Endothelial cell of umbilical vein (primary cell): ENCODE results near the gene DNAI2. TPM values are rescaled to one million over a fixed set of nuclear protein-coding genes. Genes with fewer than 3 reads are reported as not detected.

Experiments used
- BruUV-seq: library from RNA; stranded (reverse); fragments of 400-500 nt; replicated peaks from 2 replicates; lab custom pipeline; 2021; lab: Mats Ljungman, UMichigan
- CTCF ChIA-PET: fragments of 300-600, 350-600 bp; sonication (Branson Sonifier 250); formaldehyde crosslinking; loops from one replicate; lab custom pipeline; 2021; ENCODE audit warnings: antibody characterized with exemption, inconsistent platforms; lab: Charles Lee
- POLR2A ChIA-PET: fragments of 300-600, 350-600 bp; sonication (Branson Sonifier 250); formaldehyde crosslinking; loops from one replicate; lab custom pipeline; 2021; ENCODE audit warnings: antibody characterized with exemption, inconsistent platforms; lab: Charles Lee
- DNase-seq: peaks from one replicate; pipeline ENCODE4 v3.0.0-alpha.2; 2011; ENCODE audit warnings: low read depth, low spot score
- FAIRE-seq: peaks from 2 replicates; lab custom pipeline; 2011; peaks lifted over from hg19 to GRCh38; lab: Jason Lieb, UNC
- H2AFZ ChIP-seq: 2 replicates; pipeline ENCODE4 v1.6.0; 2012; ENCODE audit warnings: low read depth, low read length, control low read depth, inconsistent platforms
- H3K27ac ChIP-seq: 2 replicates; pipeline ENCODE4 v1.5.1; 2011; ENCODE audit warnings: low read depth, mild to moderate bottlenecking, control low read depth, low read length, moderate library complexity; ENCODE audit not compliant: insufficient read depth
- H3K27me3 ChIP-seq, 2 experiments: 2 replicates each; pipeline versions ENCODE4 v1.6.0 to v1.6.1; 2011; ENCODE audit warnings: low read length in 2 of 2, mixed read lengths in 1 of 2; ENCODE audit not compliant: control insufficient read depth in 2 of 2, insufficient read depth in 2 of 2
- H3K36me3 ChIP-seq, 2 experiments: 2 replicates in 1 of 2; 3 replicates in 1 of 2; pipeline ENCODE4 v1.5.1; 2011; ENCODE audit warnings: low read length in 2 of 2, mild to moderate bottlenecking in 1 of 2, moderate library complexity in 1 of 2; ENCODE audit not compliant: control insufficient read depth in 2 of 2, insufficient read depth in 2 of 2; ENCODE audit errors: extremely low read depth in 1 of 2
- H3K4me1 ChIP-seq: 3 replicates; pipeline ENCODE4 v1.5.1; 2011; ENCODE audit warnings: mild to moderate bottlenecking, low read length; ENCODE audit not compliant: control insufficient read depth, insufficient read depth; ENCODE audit errors: extremely low read depth
- H3K4me2 ChIP-seq: 2 replicates; pipeline ENCODE4 v1.6.1; 2011; ENCODE audit warnings: low read length, control low read depth, mixed read lengths; ENCODE audit not compliant: insufficient read depth
- H3K4me3 ChIP-seq, 3 experiments: fragments of 200-600 bp in 1 of 3; sonication (generic), shearing (Covaris generic) in 1 of 3; replicated peaks in 1 of 3; 2 replicates each; pipeline ENCODE4 v1.5.1; 2011 to 2016; ENCODE audit warnings: control low read depth in 3 of 3, low read length in 3 of 3, mild to moderate bottlenecking in 2 of 3, inconsistent platforms in 1 of 3, low read depth in 1 of 3, moderate library complexity in 1 of 3; ENCODE audit not compliant: insufficient read depth in 1 of 3
- H3K79me2 ChIP-seq: 2 replicates; pipeline ENCODE4 v1.6.0; 2012; ENCODE audit warnings: low read length, inconsistent platforms; ENCODE audit not compliant: control insufficient read depth, insufficient read depth
- H3K9ac ChIP-seq: replicated peaks from 2 replicates; pipeline ENCODE3; 2011; ENCODE audit warnings: low read length, control low read depth; ENCODE audit not compliant: insufficient read depth; ENCODE audit errors: extremely low read depth
- H3K9me1 ChIP-seq: replicated peaks from 3 replicates; pipeline ENCODE4 v1.6.0; 2011; ENCODE audit warnings: mild to moderate bottlenecking, low read length; ENCODE audit not compliant: control insufficient read depth, insufficient read depth; ENCODE audit errors: extremely low read depth
- H3K9me3 ChIP-seq: replicated peaks from 2 replicates; pipeline ENCODE4 v1.5.1; 2012; ENCODE audit warnings: low read length, inconsistent platforms; ENCODE audit not compliant: control insufficient read depth, insufficient read depth
- H4K20me1 ChIP-seq: replicated peaks from 2 replicates; pipeline ENCODE3; 2011; ENCODE audit warnings: mild to moderate bottlenecking, low read length; ENCODE audit not compliant: control insufficient read depth, insufficient read depth; ENCODE audit errors: extremely low read depth
- EZH2 ChIP-seq: IDR thresholded peaks from 2 replicates; pipeline ENCODE4 v1.6.1; 2012; ENCODE audit warnings: borderline replicate concordance, low read depth, mild to moderate bottlenecking, moderate library complexity, low read length, inconsistent platforms; ENCODE audit not compliant: severe bottlenecking
- FOS ChIP-seq: IDR thresholded peaks from 2 replicates; pipeline ENCODE4 v1.6.1; 2011; ENCODE audit warnings: mild to moderate bottlenecking, low read length, moderate library complexity, borderline replicate concordance; ENCODE audit not compliant: insufficient read depth
- GATA2 ChIP-seq: IDR thresholded peaks from 2 replicates; pipeline ENCODE4 v1.7.0; 2011; ENCODE audit warnings: low read depth, mild to moderate bottlenecking, moderate library complexity, mixed read lengths, low read length; ENCODE audit not compliant: insufficient read length, insufficient read depth
- JUN ChIP-seq: IDR thresholded peaks from 2 replicates; pipeline ENCODE4 v1.6.1; 2011; ENCODE audit warnings: borderline replicate concordance, low read depth; ENCODE audit not compliant: insufficient read length, insufficient read depth
- MYC ChIP-seq: IDR thresholded peaks from one replicate; pipeline ENCODE4 v1.6.1; 2011; ENCODE audit warnings: mild to moderate bottlenecking, low read depth, low read length
- POLR2A ChIP-seq: IDR thresholded peaks from 2 replicates; pipeline ENCODE4 v1.6.1; 2012; ENCODE audit warnings: low read depth, mild to moderate bottlenecking, control low read depth, low read length
- POLR2AphosphoS5 ChIP-seq: IDR thresholded peaks from 2 replicates; pipeline ENCODE4 v1.6.1; 2012; ENCODE audit warnings: low read depth, mild to moderate bottlenecking, control low read depth, low read length, moderate library complexity; ENCODE audit not compliant: insufficient read depth
- dilution Hi-C: fragments of 300-500 bp; cut with MboI; formaldehyde crosslinking; loops from one replicate; pipeline ENCODE4 v1.15.0; 2019; ENCODE audit warnings: low sequenced_read_pairs; ENCODE audit not compliant: extremely low pct_ligation_motif_present
- intact Hi-C: fragments of 100-400 bp; cut with micrococcal nuclease; formaldehyde crosslinking; loops from one replicate; pipeline ENCODE4 v1.10.0; 2022
- polyA plus RNA-seq, 4 experiments: library from polyadenylated mRNA; depleted of rRNA in 3 of 4; stranded (reverse) in 3 of 4; unstranded in 1 of 4; fragments of >200 nt; gene quantifications; 2 replicates each; pipeline versions ENCODE4 v1.2.1 to v1.2.3, GENCODE V29; 2011 to 2012; ENCODE audit warnings: missing spikeins in 1 of 4
- total RNA-seq: library from RNA; stranded (reverse); gene quantifications from 2 replicates; pipeline ENCODE4 v1.2.3, GENCODE V29; 2021
- TF ChIP-seq, protein P1 (sequence below), 2 donors: IDR thresholded peaks; 1 replicate in 1 of 2; 2 replicates in 1 of 2; pipeline ENCODE4 v1.5.1; 2011; ENCODE audit warnings: low read length in 2 of 2, mild to moderate bottlenecking in 2 of 2, moderate library complexity in 2 of 2, control low read depth in 1 of 2, inconsistent platforms in 1 of 2, low read depth in 1 of 2; ENCODE audit not compliant: insufficient read depth in 1 of 2; ENCODE audit errors: extremely low read depth in 1 of 2
- TF ChIP-seq, protein P2 (sequence below): IDR thresholded peaks from 2 replicates; pipeline ENCODE4 v1.6.1; 2011; ENCODE audit not compliant: insufficient read depth, insufficient read length

Gene DNAI2
- total and polyA plus RNA-seq, 2 donors (not counting 3 experiments of a cell fraction or from before 2014, with no cell fraction given): not detected

GRCh38 chr17:74314877-74315276 lies 40.8 kb downstream of the DNAI2 start:
- no peak overlapping the region for H2AFZ ChIP-seq
- intact Hi-C loops: no loop called here
- H3K27ac ChIP-seq: no peak overlapping the region
- dilution Hi-C loops: no loop called here
- no peaks in the 10 kb centered on the region for H3K4me1 ChIP-seq
- no peaks in the 10 kb centered on the region for H4K20me1 ChIP-seq
- no peaks in the 10 kb centered on the region for H3K79me2 ChIP-seq
- H3K4me2 ChIP-seq: no peak overlapping the region
- no peaks in the 10 kb centered on the region for H3K27me3 ChIP-seq
- FAIRE-seq (no peak), DNase-seq (no peak)
- no peaks in the 10 kb centered on the region for H3K9me1 ChIP-seq
- H3K9ac ChIP-seq: no peak overlapping the region
- ChIA-PET POLR2A (no interaction called here), CTCF (no interaction called here)
- BruUV-seq: no TSS peak
- TF ChIP-seq EZH2 (no peak), POLR2A (no peak), JUN (no peak)
- TF ChIP-seq, protein P1, sequence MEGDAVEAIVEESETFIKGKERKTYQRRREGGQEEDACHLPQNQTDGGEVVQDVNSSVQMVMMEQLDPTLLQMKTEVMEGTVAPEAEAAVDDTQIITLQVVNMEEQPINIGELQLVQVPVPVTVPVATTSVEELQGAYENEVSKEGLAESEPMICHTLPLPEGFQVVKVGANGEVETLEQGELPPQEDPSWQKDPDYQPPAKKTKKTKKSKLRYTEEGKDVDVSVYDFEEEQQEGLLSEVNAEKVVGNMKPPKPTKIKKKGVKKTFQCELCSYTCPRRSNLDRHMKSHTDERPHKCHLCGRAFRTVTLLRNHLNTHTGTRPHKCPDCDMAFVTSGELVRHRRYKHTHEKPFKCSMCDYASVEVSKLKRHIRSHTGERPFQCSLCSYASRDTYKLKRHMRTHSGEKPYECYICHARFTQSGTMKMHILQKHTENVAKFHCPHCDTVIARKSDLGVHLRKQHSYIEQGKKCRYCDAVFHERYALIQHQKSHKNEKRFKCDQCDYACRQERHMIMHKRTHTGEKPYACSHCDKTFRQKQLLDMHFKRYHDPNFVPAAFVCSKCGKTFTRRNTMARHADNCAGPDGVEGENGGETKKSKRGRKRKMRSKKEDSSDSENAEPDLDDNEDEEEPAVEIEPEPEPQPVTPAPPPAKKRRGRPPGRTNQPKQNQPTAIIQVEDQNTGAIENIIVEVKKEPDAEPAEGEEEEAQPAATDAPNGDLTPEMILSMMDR (IDR thresholded peaks at IDR 0.05; ENCODE audit: extremely low read depth in 1 of 2, insufficient read depth in 1 of 2, low read depth in 1 of 2, low read length in 2 of 2): no peak
- peaks cover 1% of the 10 kb centered on the region for H3K9me3 ChIP-seq
- H3K36me3 ChIP-seq: no peaks in the 10 kb centered on the region
- H3K4me3 ChIP-seq: no peak overlapping the region

DNA sequence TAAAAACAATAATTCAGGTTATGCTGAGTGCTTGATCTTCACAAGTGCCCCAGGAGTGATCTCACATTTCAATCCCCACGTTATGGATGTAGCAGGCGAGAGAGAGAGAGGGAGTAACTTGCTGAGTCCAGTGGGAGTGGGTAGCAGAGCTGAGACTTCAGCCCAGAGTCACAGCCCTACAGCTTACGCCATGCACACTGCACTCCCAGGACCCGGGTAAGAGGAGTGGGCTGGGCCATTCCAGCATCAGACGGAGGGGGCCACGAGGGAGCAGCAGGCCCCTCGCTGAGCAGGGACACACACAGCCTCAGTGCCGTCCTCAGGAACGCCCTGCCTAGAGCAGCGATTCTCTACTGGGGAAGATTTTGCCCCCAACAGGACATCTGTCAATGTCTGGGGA lies 42.2 kb downstream of the DNAI2 start:
- CTCF ChIA-PET: interaction anchor here (0.6 kb wide), 1 partner anchor 85 kb away, joined by 3 read pairs; no protein-coding TSS in a partner anchor

More for the DNA sequence above, 42.2 kb downstream of the DNAI2 start:
- no peaks in the 10 kb centered on the region for H3K4me1 ChIP-seq
- H3K36me3 ChIP-seq: no peaks in the 10 kb centered on the region
- no peak overlapping the region for H2AFZ ChIP-seq
- DNase-seq (no peak), FAIRE-seq (no peak)
- H3K27ac ChIP-seq: no peak overlapping the region
- POLR2A ChIA-PET: no interaction called here
- H4K20me1 ChIP-seq: no peaks in the 10 kb centered on the region
- TF ChIP-seq GATA2 (no peak), MYC (no peak), FOS (no peak), POLR2AphosphoS5 (no peak), EZH2 (no peak), POLR2A (no peak), JUN (no peak)
- TF ChIP-seq, protein P2, sequence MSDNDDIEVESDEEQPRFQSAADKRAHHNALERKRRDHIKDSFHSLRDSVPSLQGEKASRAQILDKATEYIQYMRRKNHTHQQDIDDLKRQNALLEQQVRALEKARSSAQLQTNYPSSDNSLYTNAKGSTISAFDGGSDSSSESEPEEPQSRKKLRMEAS: no peak
- TF ChIP-seq, protein P1 (IDR thresholded peaks at IDR 0.05; ENCODE audit: extremely low read depth in 1 of 2, insufficient read depth in 1 of 2, low read depth in 1 of 2, low read length in 2 of 2): no peak
- dilution Hi-C loops: no loop called here
- BruUV-seq: no TSS peak
- no peak overlapping the region for H3K4me2 ChIP-seq
- no peaks in the 10 kb centered on the region for H3K79me2 ChIP-seq
- no peak overlapping the region for H3K4me3 ChIP-seq
- no peaks in the 10 kb centered on the region for H3K27me3 ChIP-seq
- peaks cover 1% of the 10 kb centered on the region for H3K9me3 ChIP-seq
- intact Hi-C loops: no loop called here
- no peaks in the 10 kb centered on the region for H3K9me1 ChIP-seq
- no peak overlapping the region for H3K9ac ChIP-seq
